HG02678 (cell line): Measurements from ENCODE around the gene ZNF609.

Experiments
- ATAC-seq: cut with Tn5 transposase; IDR thresholded peaks from one replicate; pipeline ENCODE4 v1.9.1; 2021; ENCODE audit warnings: mild to moderate bottlenecking, moderate library complexity; ENCODE audit not compliant: unreplicated experiment

ZNF609 gene

GRCh38 chr15:64532521-64533315, 72.3 kb downstream of the ZNF609 start:
- no peak for ATAC-seq

GRCh38 chr15:64535460-64536243, 75.3 kb downstream of the ZNF609 start:
- no peak for ATAC-seq

GRCh38 chr15:64536244-64536836, 76.0 kb downstream of the ZNF609 start:
- no peak for ATAC-seq

- ATAC-seq = no peak
Measured at GRCh38 chr15:64542091-64542490, 81.7 kb downstream of the ZNF609 start.

- no peak for ATAC-seq
Measured at GRCh38 chr15:64544450-64544849, 84.1 kb downstream of the ZNF609 start.

- ATAC-seq = no peak
Measured at GRCh38 chr15:64547275-64547674, 86.9 kb downstream of the ZNF609 start.

GRCh38 chr15:64548235-64548634, 87.9 kb downstream of the ZNF609 start:
- no peak for ATAC-seq

GRCh38 chr15:64549860-64550259, 89.5 kb downstream of the ZNF609 start:
- no peak for ATAC-seq

GRCh38 chr15:64552281-64552948, 92.0 kb downstream of the ZNF609 start:
- ATAC-seq = no peak

GRCh38 chr15:64558460-64559179, 98.2 kb downstream of the ZNF609 start:
- ATAC-seq = no peak

- ATAC-seq = no peak
Measured at GRCh38 chr15:64559243-64559642, 98.9 kb downstream of the ZNF609 start.

- no peak for ATAC-seq
Measured at GRCh38 chr15:64560501-64560900, 100.1 kb downstream of the ZNF609 start.

- ATAC-seq = no peak
Measured at GRCh38 chr15:64560998-64561397, 100.6 kb downstream of the ZNF609 start.

- no peak for ATAC-seq
Measured at GRCh38 chr15:64562003-64562640, 101.7 kb downstream of the ZNF609 start.

GRCh38 chr15:64566102-64566501, 105.7 kb downstream of the ZNF609 start:
- no peak for ATAC-seq

GRCh38 chr15:64566629-64567427, 106.5 kb downstream of the ZNF609 start:
- ATAC-seq = no peak

- ATAC-seq = no peak
Measured at GRCh38 chr15:64568765-64569164, 108.4 kb downstream of the ZNF609 start.

GRCh38 chr15:64571857-64572291, 111.5 kb downstream of the ZNF609 start:
- ATAC-seq = peak; percentile 80

- no peak for ATAC-seq
Measured at GRCh38 chr15:64572856-64573255, 112.5 kb downstream of the ZNF609 start.
